Neural cell (in vitro differentiated cells): ENCODE results near the gene AP3S1. TPM values are rescaled to one million over a fixed set of nuclear protein-coding genes. Genes with fewer than 3 reads are reported as not detected.

Experiments used
- H2AFZ ChIP-seq: fragments of 200-600, 300-800 bp; sonication (generic), shearing (Covaris generic); 2 replicates; pipeline ENCODE4 v1.6.0; 2014; ENCODE audit warnings: low read depth, mild to moderate bottlenecking, antibody characterized with exemption, low read length, moderate library complexity
- H3F3A ChIP-seq: fragments of 200-600 bp; shearing (Covaris generic); 2 replicates; pipeline ENCODE4 v1.6.1; 2016; ENCODE audit warnings: mild to moderate bottlenecking, moderate library complexity, mixed read lengths, antibody characterized with exemption, low read length; ENCODE audit not compliant: insufficient read depth, poor library complexity, severe bottlenecking
- H3K27ac ChIP-seq: fragments of 200-600, 300-800 bp; sonication (generic), shearing (Covaris generic); 2 replicates; pipeline ENCODE4 v1.5.1; 2014; ENCODE audit warnings: mild to moderate bottlenecking, low read length, moderate library complexity
- H3K27me3 ChIP-seq: fragments of 300-800, 200-600 bp; sonication (generic), shearing (Covaris generic); 2 replicates; pipeline ENCODE4 v1.6.0; 2014; ENCODE audit warnings: mild to moderate bottlenecking, low read depth, low read length, moderate library complexity; ENCODE audit not compliant: insufficient read depth
- H3K36me3 ChIP-seq: fragments of 300-800, 200-600 bp; sonication (generic), shearing (Covaris generic); 2 replicates; pipeline ENCODE4 v1.5.1; 2014; ENCODE audit warnings: mild to moderate bottlenecking, antibody characterized with exemption, low read length, moderate library complexity; ENCODE audit not compliant: insufficient read depth
- H3K4me2 ChIP-seq: fragments of 300-800, 200-600 bp; sonication (generic), shearing (Covaris generic); 2 replicates; pipeline ENCODE4 v1.6.0; 2014; ENCODE audit warnings: mild to moderate bottlenecking, low read length
- H3K4me3 ChIP-seq: fragments of 300-800, 200-600 bp; sonication (generic), shearing (Covaris generic); 2 replicates; pipeline ENCODE4 v1.5.1; 2014; ENCODE audit warnings: mild to moderate bottlenecking, low read length, moderate library complexity
- H3K79me2 ChIP-seq: fragments of 200-600 bp; shearing (Covaris generic); replicated peaks from 2 replicates; pipeline ENCODE4 v1.6.0; 2014; ENCODE audit warnings: mild to moderate bottlenecking, low read length, moderate library complexity; ENCODE audit not compliant: insufficient read depth
- H3K9ac ChIP-seq: fragments of 300-800, 200-600 bp; sonication (generic), shearing (Covaris generic); 2 replicates; pipeline ENCODE4 v1.6.1; 2016; ENCODE audit warnings: mild to moderate bottlenecking, low read length, mixed read lengths
- H3K9me2 ChIP-seq: fragments of 200-600 bp; shearing (Covaris generic); 2 replicates; pipeline ENCODE4 v1.6.1; 2016; ENCODE audit warnings: mild to moderate bottlenecking, low read length, mixed read lengths; ENCODE audit not compliant: insufficient read depth
- H3K9me3 ChIP-seq: fragments of 200-600, 300-800 bp; sonication (generic), shearing (Covaris generic); 2 replicates; pipeline ENCODE4 v1.6.1; 2016; ENCODE audit warnings: mild to moderate bottlenecking, mixed run types, low read length, moderate library complexity, mixed read lengths
- H4K20me1 ChIP-seq: fragments of 200-600 bp; shearing (Covaris generic); 2 replicates; pipeline ENCODE4 v1.6.1; 2016; ENCODE audit warnings: mild to moderate bottlenecking, mixed run types; ENCODE audit not compliant: insufficient read depth
- EP300 ChIP-seq: fragments of 450-650 bp; conservative IDR thresholded peaks from 2 replicates; pipeline ENCODE4 v1.6.1; 2014; ENCODE audit warnings: antibody characterized with exemption, mild to moderate bottlenecking, moderate library complexity; ENCODE audit not compliant: poor library complexity, severe bottlenecking
- EZH2 ChIP-seq: fragments of 200-600, 300-800 bp; shearing (Covaris generic), sonication (generic); IDR thresholded peaks from 2 replicates; pipeline ENCODE4 v1.6.1; 2014; ENCODE audit warnings: antibody characterized with exemption, low read length, borderline replicate concordance, mild to moderate bottlenecking; ENCODE audit not compliant: insufficient read depth, poor library complexity, severe bottlenecking
- MXI1 ChIP-seq: fragments of 450-650 bp; conservative IDR thresholded peaks from 2 replicates; pipeline ENCODE4 v1.6.1; 2014; ENCODE audit warnings: antibody characterized with exemption, mild to moderate bottlenecking; ENCODE audit not compliant: poor library complexity, severe bottlenecking
- POLR2AphosphoS5 ChIP-seq: IDR thresholded peaks from 2 replicates; pipeline ENCODE4 v1.6.1; 2012
- RAD21 ChIP-seq: fragments of 450-650 bp; conservative IDR thresholded peaks from 2 replicates; pipeline ENCODE4 v1.6.1; 2014; ENCODE audit warnings: antibody characterized with exemption, mild to moderate bottlenecking, moderate library complexity
- SMC3 ChIP-seq: fragments of 450-650 bp; conservative IDR thresholded peaks from 2 replicates; pipeline ENCODE4 v1.6.1; 2014; ENCODE audit warnings: antibody characterized with exemption, mild to moderate bottlenecking, moderate library complexity; ENCODE audit not compliant: poor library complexity
- TAF1 ChIP-seq: IDR thresholded peaks from 2 replicates; pipeline ENCODE4 v1.6.1; 2012; ENCODE audit warnings: low read depth
- polyA plus RNA-seq: library from polyadenylated mRNA; depleted of rRNA; stranded (reverse); fragments of >200 nt; gene quantifications from 2 replicates; pipeline ENCODE4 v1.2.3, GENCODE V29; 2014
- TF ChIP-seq, protein P1 (sequence below): IDR thresholded peaks from 2 replicates; pipeline ENCODE4 v1.6.1; 2012; ENCODE audit warnings: borderline replicate concordance
- TF ChIP-seq, protein P2 (sequence below): fragments of 450-650 bp; IDR thresholded peaks from 2 replicates; pipeline ENCODE4 v1.5.1; 2014; ENCODE audit warnings: antibody characterized with exemption, mild to moderate bottlenecking, moderate library complexity; ENCODE audit not compliant: poor library complexity, severe bottlenecking

Gene AP3S1
- polyA plus RNA-seq, 1 donor from 2014 or later = 207 TPM

DNA sequence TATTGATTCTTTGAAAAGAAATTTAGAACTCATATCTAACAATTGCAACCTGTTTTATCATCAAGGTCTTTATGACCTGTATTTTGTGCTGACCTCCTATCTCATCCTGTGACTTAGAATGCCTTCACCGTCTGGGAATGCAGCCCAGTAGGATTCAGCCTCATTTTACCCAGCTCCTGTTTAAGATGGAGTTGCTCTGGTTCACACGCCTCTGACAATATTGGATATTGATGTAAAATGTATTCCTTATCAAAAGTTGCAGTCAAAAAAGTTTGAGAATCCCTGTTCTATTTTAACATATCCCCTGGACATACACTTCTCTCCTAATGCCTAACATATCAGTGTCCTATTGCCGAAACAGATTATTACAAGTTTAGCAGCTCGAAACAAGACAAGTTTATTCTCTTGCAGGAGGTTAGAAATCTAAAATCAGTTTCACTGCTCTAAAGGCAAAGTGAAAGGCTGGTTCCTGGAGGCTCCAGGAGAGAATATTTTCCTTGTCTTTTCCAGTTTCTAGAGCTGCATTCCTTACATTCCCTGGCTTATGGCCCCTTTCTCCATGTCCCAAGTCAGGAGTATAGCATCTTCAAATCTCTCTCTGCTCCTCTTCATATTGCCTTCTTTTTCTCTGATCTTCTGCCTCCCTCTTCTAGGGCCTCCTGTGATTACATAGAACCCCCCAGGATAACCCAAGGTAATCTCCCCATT is 89.0 kb downstream of the AP3S1 start:
- Histone ChIP-seq H3K9ac (no peak overlapping the region), H3F3A (no peaks in the 10 kb centered on the region), H3K4me2 (no peak overlapping the region), H3K9me3 (no peaks in the 10 kb centered on the region), H4K20me1 (no peaks in the 10 kb centered on the region), H3K27ac (no peak overlapping the region), H3K36me3 (no peaks in the 10 kb centered on the region), H2AFZ (no peak overlapping the region), H3K79me2 (no peaks in the 10 kb centered on the region), H3K4me3 (no peak overlapping the region), H3K9me2 (no peaks in the 10 kb centered on the region), H3K27me3 (no peaks in the 10 kb centered on the region)
- TF ChIP-seq TAF1 = no peak
- no peak for TF ChIP-seq POLR2AphosphoS5
- TF ChIP-seq EZH2 = no peak
- TF ChIP-seq RAD21 = no peak
- no peak for TF ChIP-seq SMC3
- TF ChIP-seq, protein P1, sequence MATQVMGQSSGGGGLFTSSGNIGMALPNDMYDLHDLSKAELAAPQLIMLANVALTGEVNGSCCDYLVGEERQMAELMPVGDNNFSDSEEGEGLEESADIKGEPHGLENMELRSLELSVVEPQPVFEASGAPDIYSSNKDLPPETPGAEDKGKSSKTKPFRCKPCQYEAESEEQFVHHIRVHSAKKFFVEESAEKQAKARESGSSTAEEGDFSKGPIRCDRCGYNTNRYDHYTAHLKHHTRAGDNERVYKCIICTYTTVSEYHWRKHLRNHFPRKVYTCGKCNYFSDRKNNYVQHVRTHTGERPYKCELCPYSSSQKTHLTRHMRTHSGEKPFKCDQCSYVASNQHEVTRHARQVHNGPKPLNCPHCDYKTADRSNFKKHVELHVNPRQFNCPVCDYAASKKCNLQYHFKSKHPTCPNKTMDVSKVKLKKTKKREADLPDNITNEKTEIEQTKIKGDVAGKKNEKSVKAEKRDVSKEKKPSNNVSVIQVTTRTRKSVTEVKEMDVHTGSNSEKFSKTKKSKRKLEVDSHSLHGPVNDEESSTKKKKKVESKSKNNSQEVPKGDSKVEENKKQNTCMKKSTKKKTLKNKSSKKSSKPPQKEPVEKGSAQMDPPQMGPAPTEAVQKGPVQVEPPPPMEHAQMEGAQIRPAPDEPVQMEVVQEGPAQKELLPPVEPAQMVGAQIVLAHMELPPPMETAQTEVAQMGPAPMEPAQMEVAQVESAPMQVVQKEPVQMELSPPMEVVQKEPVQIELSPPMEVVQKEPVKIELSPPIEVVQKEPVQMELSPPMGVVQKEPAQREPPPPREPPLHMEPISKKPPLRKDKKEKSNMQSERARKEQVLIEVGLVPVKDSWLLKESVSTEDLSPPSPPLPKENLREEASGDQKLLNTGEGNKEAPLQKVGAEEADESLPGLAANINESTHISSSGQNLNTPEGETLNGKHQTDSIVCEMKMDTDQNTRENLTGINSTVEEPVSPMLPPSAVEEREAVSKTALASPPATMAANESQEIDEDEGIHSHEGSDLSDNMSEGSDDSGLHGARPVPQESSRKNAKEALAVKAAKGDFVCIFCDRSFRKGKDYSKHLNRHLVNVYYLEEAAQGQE = no peak
- TF ChIP-seq EP300 = no peak
- no peak for TF ChIP-seq MXI1
- TF ChIP-seq, protein P2, sequence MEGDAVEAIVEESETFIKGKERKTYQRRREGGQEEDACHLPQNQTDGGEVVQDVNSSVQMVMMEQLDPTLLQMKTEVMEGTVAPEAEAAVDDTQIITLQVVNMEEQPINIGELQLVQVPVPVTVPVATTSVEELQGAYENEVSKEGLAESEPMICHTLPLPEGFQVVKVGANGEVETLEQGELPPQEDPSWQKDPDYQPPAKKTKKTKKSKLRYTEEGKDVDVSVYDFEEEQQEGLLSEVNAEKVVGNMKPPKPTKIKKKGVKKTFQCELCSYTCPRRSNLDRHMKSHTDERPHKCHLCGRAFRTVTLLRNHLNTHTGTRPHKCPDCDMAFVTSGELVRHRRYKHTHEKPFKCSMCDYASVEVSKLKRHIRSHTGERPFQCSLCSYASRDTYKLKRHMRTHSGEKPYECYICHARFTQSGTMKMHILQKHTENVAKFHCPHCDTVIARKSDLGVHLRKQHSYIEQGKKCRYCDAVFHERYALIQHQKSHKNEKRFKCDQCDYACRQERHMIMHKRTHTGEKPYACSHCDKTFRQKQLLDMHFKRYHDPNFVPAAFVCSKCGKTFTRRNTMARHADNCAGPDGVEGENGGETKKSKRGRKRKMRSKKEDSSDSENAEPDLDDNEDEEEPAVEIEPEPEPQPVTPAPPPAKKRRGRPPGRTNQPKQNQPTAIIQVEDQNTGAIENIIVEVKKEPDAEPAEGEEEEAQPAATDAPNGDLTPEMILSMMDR = no peak

DNA sequence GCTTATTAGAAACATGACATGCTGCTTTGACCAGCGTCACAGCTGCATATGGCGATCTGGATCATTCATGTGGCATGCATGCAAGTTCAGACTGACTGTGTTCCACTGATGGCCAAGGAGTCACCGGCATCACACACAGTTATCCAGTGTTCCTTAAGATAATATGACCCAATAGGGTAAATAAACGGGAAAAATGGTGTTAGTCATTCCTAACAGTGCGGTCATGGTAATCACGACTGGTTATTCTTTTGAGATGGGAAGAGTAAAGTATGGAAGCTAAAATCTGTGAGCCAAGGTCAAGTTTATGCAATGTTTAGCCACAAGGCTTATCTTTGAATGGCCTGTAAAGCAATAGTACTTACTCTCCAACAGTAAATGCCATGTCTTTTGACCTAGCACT is 91.3 kb downstream of the AP3S1 start:
- no peaks in the 10 kb centered on the region for H3K27me3 ChIP-seq
- H3K27ac ChIP-seq = no peak overlapping the region
- TF ChIP-seq RAD21 = no peak
- no peak for TF ChIP-seq SMC3
- TF ChIP-seq EZH2 = no peak
- TF ChIP-seq, protein P2 = no peak
- TF ChIP-seq, protein P1 = no peak
- no peak for TF ChIP-seq TAF1
- no peak for TF ChIP-seq POLR2AphosphoS5
- no peak for TF ChIP-seq MXI1
- no peak for TF ChIP-seq EP300
- no peak overlapping the region for H3K4me3 ChIP-seq
- H3K9ac ChIP-seq = no peak overlapping the region
- H3F3A ChIP-seq = no peaks in the 10 kb centered on the region
- H4K20me1 ChIP-seq = no peaks in the 10 kb centered on the region
- H3K79me2 ChIP-seq = no peaks in the 10 kb centered on the region
- H3K4me2 ChIP-seq = no peak overlapping the region
- no peak overlapping the region for H2AFZ ChIP-seq
- H3K36me3 ChIP-seq = no peaks in the 10 kb centered on the region
- no peaks in the 10 kb centered on the region for H3K9me3 ChIP-seq
- no peaks in the 10 kb centered on the region for H3K9me2 ChIP-seq
